Esophagus squamous epithelium (tissue), 5 donors: Measurements from ENCODE around the gene CYP2U1. TPM values are rescaled to one million over a fixed set of nuclear protein-coding genes. Genes with fewer than 3 reads are reported as not detected.

Source experiments
- DNase-seq: peaks from one replicate; lab custom pipeline; 2025; lab: John Stamatoyannopoulos, UW
- H3K27ac ChIP-seq, 4 donors: fragments of 200-600 bp; sonication (generic); one replicate each; pipeline ENCODE4 v1.5.1; 2016 to 2019; ENCODE audit warnings: mild to moderate bottlenecking in 1 of 4
- H3K27me3 ChIP-seq, 4 donors: fragments of 200-600 bp; sonication (generic); 1 replicate in 3 of 4; 2 replicates in 1 of 4; pipeline versions ENCODE4 v1.5.1 to v1.6.0; 2017 to 2021; ENCODE audit warnings: antibody characterized with exemption in 1 of 4
- H3K36me3 ChIP-seq, 3 donors: fragments of 200-600 bp; sonication (generic); one replicate each; pipeline ENCODE4 v1.5.1; 2016 to 2019
- H3K4me1 ChIP-seq, 3 donors: fragments of 200-600 bp; sonication (generic); one replicate each; pipeline ENCODE4 v1.5.1; 2017 to 2019
- H3K4me3 ChIP-seq, 4 donors: fragments of 200-600 bp; sonication (generic); 1 replicate in 3 of 4; 2 replicates in 1 of 4; pipeline ENCODE4 v1.5.1; 2016 to 2019; ENCODE audit warnings: mild to moderate bottlenecking in 2 of 4, moderate library complexity in 1 of 4
- H3K9me3 ChIP-seq, 3 donors: fragments of 200-600 bp; sonication (generic); one replicate each; pipeline ENCODE4 v1.5.1; 2016 to 2019
- CTCF ChIP-seq, 6 experiments: fragments of 450-650 bp in 4 of 6; fragments of 200-600 bp in 2 of 6; sonication (generic) in 2 of 6; IDR thresholded peaks; one replicate each; pipeline ENCODE4 v1.5.1; 2016 to 2019; ENCODE audit warnings: antibody characterized with exemption in 6 of 6, mild to moderate bottlenecking in 4 of 6, moderate library complexity in 4 of 6
- POLR2A ChIP-seq, 4 donors: fragments of 450-650 bp; IDR thresholded peaks; one replicate each; pipeline ENCODE4 v1.6.1; 2017; ENCODE audit warnings: antibody characterized with exemption in 4 of 4, mild to moderate bottlenecking in 4 of 4, moderate library complexity in 3 of 4
- WGBS, 2 donors: methylation state at CpG; one replicate each; pipeline ENCODE4 v1.1.5; 2018; 5-methylcytosine and 5-hydroxymethylcytosine counted together
- intact Hi-C: fragments of 100-400 bp; cut with DNase I; formaldehyde crosslinking; loops from one replicate; pipeline ENCODE4 v1.15.0; 2022
- total RNA-seq, 4 donors: library from RNA; depleted of rRNA; stranded (reverse); fragments of >200 nt; gene quantifications; one replicate each; pipeline ENCODE4 v1.1.0, GENCODE V29; 2016
- donor health status: DM: yes; HTN: yes; CAD: no.

CYP2U1 gene
- total RNA-seq, 4 donors from 2014 or later = 1.8 to 8.4 (median 4.5) TPM

DNA sequence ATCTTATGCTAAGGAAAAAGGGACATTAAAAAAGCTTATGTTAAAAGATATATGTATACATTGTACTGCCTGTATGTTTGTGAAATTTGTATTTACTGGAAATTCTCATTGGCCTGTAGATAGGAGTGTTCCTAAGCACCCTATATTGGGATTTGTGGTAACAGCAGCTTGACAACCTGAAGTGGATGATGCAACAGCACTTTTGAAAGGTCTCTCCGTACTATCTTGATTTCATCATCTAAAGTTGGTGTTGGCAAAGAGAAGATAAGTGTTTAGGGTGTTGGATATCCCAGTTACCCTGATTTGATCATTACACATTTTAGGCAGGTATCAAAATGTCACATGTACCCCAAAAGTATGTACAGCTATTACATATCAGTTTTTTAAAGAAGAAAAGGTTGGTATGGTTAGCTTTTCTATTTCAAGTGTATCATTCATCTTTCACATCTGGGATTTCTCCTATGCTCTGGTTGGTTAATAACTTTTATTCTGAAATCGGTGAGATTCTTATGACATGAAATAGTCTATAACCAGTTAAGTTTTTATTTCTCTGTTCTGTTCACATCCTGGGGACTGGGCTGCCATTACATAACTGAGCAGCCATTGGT is 68.7 kb downstream of the CYP2U1 start:
- TF ChIP-seq CTCF (IDR thresholded peaks at IDR 0.05) (no peak), POLR2A (IDR thresholded peaks at IDR 0.05) (no peak)
- H3K27ac ChIP-seq = peak overlapping the region in 1 of 4 donors; percentile 13
- no peak for DNase-seq

GRCh38 chr4:108001540-108002135 is 70.3 kb downstream of the CYP2U1 start:
- Histone ChIP-seq H3K4me3 (no peak overlapping the region), H3K9me3 (no peaks in the 10 kb centered on the region), H3K36me3 (peaks cover 0 to 4% (median 0%) of the 10 kb centered on the region in 3 donors), H3K4me1 (peaks cover 0 to 15% (median 0%) of the 10 kb centered on the region in 3 donors), H3K27me3 (no peaks in the 10 kb centered on the region), H3K27ac (no peak overlapping the region)
- intact Hi-C loops = no loop called here
- DNase-seq = no peak
- WGBS, 2 donors = 94 to 95% methylated on average over 3 of the region's 3 CpGs
- TF ChIP-seq POLR2A (IDR thresholded peaks at IDR 0.05) = no peak
- TF ChIP-seq CTCF (IDR thresholded peaks at IDR 0.05) = no peak

More for the DNA sequence above, 68.7 kb downstream of the CYP2U1 start:
- H3K4me1 ChIP-seq = peaks cover 0 to 15% (median 0%) of the 10 kb centered on the region in 3 donors
- no peaks in the 10 kb centered on the region for H3K9me3 ChIP-seq
- WGBS, 2 donors = 75 to 81% methylated on average over 2 of the region's 2 CpGs
- intact Hi-C loops = no loop called here
- H3K4me3 ChIP-seq = no peak overlapping the region
- H3K36me3 ChIP-seq = peaks cover 0 to 4% (median 0%) of the 10 kb centered on the region in 3 donors
- H3K27me3 ChIP-seq = no peaks in the 10 kb centered on the region

Other genes starting within 250 kb of the CYP2U1 start
- 10 to 100 TPM; 30.8 to 54.1 (median 36.0) TPM for gene PAPSS1, start 211.3 kb upstream of the CYP2U1 start, total RNA-seq
- 100 to 1,000 TPM in 2 of 4 donors, 10 to 100 TPM in 2; 53.4 to 153 (median 114) TPM for gene SGMS2, start 106.6 kb upstream of the CYP2U1 start, total RNA-seq
- 10 to 100 TPM; 26.8 to 46.5 (median 38.1) TPM for gene HADH, start 58.3 kb downstream of the CYP2U1 start, total RNA-seq
- gene LEF1, start 237.4 kb downstream of the CYP2U1 start, total RNA-seq = 10 to 100 TPM in 2 of 4 donors, 1 to 10 TPM in 2; 8.0 to 13.9 (median 10.1) TPM